Spleen (tissue), 7 donors: ENCODE data around the gene CSK.

Source experiments
- CTCF ChIP-seq, 11 experiments: fragments of 200-600 bp in 7 of 11; fragments of 450-650 bp in 4 of 11; sonication (generic) in 4 of 11; IDR thresholded peaks in 8 of 11; conservative IDR thresholded peaks in 3 of 11; 1 replicate in 7 of 11; 2 replicates in 4 of 11; pipeline versions ENCODE4 v1.4.0 to v1.8.0; 2016 to 2021; ENCODE audit warnings: antibody characterized with exemption in 11 of 11, inconsistent platforms in 4 of 11, mild to moderate bottlenecking in 1 of 11
- POLR2A ChIP-seq, 3 donors: fragments of 450-650 bp; IDR thresholded peaks; one replicate each; pipeline ENCODE4 v1.5.1; 2017; ENCODE audit warnings: antibody characterized with exemption in 3 of 3, mild to moderate bottlenecking in 1 of 3
- donor health status: DM: no; HTN: no; CAD: no; lungs with moderate emphysema.
- donor health status: DM: no; HTN: no; CAD: no.
- donor health status: DM: no; HTN: no; CAD: no.

GRCh38 chr15:74777769-74778598 lies 3.9 kb upstream of the CSK start:
- TF ChIP-seq CTCF (IDR thresholded peaks at IDR 0.05 in 8 of 11, conservative IDR thresholded peaks at IDR 0.05 in 3 of 11), result peak in 1 of 11 experiments; percentile 7
- no peak for TF ChIP-seq POLR2A (IDR thresholded peaks at IDR 0.05)
